NOMO-1 treated with dmso at 0.1 percent for 144 hours (cell line): ENCODE results near the gene ZEB2.
A peak's percentile ranks its signal among the peaks of the same experiment; 100 is the strongest.

Experiments
- DNase-seq: peaks from one replicate; lab custom pipeline; 2025; ENCODE audit not compliant: unreplicated experiment; lab: John Stamatoyannopoulos, UW

Gene ZEB2

DNA sequence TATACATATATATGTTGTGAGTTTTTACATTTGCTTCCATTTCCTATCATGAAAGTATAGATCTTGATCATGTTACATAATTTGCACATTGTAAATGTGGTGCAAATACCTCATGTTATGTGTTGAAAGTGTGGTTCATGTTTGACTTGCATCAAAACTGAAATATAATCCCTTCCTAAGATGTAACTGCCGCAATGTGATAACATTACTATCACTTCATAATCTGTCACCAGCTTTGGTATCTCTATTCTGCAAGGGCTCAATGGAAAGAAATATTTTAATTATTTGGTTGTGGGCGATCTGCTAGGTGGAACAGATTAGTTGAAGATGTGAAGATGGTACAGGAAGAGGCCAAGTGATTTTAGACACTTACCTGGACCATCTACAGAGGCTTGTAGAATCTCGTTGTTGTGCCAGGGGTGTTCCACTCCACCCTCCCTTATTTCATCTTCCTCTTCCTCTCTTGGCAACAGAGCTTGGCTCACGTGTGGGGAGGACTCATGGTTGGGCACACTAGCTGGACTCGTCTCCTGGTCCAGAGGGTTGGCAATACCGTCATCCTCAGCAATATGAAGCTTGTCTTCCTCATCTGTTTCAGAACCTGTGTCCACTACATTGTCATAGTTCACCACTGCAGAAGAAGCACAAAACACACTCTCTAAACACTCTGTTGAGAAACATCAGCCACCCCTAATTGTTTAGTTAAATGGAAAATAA lies 90.4 kb downstream of the ZEB2 start:
- no peak for DNase-seq

DNA sequence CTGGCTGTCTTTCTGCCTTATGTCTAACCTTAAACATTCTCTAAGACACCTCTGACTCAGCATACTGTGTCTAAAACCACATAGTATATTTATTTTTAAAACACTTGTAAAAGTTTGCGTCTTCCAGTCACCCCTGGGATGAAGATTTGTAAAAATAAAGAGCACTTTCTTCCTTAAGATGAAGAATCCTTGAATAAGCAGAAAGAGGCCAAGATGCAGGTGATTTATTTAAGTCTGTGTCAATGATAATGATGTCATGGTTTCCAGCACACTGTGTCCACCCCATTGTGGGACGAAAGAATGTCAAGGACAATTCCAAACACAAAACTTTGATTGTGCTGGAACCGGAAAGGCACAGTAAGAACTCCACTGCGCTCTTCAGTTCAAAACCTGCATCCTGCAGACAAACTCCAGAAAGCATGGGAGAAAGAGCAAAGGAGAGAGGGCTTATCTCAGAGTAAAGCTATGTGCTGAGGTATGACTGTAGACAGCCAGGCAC lies 92.9 kb downstream of the ZEB2 start:
- no peak for DNase-seq

DNA sequence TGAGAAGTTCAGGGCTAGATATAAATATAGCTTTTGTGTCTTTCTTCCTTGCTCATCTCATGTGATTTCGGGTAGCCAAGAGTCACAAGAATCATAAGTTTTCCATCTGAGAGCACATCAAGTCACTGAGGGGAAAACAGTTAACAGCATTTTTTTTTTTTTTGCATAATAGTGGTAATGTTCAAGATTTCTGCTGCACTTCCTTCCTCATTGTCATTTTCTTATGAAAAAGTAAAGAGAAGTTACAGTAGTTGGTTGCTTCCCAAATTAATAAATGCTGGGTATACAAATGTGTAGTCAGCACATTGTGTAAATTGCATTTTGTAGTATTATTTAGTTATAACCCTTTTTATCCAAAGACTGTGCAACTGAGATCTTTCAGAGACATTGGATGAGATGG lies 93.6 kb downstream of the ZEB2 start:
- peak; percentile 9 for DNase-seq

DNA sequence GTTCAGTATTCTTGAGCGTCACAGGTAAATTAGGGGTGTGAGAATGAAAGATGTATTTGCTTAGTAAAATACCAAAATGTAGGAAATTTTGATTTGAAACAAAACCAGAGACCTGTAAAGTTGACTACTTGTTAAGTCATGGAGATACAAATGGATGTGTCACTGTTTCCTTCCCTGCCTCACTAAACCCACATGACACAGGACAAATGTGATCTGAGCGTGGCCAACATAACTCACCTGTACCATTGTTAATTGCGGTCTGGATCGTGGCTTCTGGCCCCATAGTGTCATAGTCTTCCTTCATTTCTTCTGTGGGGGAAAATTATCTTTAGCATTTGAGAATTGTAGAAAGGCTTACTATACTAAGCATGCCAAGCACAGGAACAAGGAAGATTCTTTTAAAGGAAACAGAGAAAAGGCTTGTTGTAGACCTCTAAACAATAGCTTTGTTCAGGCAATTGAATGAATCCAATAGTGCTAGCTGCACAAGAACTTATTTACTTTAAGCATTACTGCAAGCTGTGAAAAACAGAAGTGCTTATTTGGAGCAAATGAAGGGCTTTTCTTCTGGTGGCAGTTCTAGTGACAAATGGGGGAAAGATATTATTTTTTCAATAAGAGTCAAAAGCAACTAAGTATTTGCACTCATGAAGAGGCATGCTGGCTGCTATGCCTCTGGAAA lies 95.2 kb downstream of the ZEB2 start:
- no peak for DNase-seq

DNA sequence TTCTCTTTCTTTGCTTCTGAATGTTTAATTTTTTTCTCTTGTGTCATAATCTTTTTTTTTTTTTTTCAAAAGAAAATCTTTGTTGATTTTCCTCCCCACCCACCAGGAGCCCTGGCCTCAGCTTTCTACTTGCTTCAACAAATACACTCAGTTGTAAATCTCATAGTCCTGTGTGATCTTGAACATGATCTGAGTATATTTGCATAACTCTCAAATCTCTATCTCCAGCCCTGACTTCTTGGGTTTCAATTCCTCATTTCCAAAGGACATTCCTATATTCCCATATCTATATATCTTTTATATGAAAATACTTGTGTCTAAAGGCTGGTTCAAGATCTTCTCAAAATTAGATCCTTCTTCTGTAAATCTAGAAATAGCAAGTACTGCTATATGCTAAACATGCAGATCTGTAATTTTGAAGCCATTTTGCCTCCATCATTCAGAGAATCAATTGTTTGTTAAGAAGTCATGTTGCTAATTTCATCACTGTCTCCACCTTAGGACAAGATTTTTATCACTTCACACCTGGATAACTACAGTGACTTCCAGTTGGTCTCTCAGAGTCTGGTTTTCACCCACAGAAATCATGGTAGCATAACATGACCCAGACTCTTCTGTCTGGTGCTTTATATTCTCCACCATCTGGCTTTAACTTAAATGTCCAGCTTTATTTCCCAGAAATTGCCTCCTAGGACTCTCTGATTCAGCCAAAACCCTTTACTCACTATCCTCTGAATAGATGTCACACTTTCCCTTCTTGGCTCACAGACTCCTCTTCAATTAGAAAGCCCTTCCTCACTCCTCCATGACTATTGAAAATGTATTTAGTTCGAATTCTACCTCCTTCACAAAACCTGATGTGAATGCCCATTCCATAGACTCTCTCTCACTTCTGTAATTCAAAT lies 98.1 kb downstream of the ZEB2 start:
- no peak for DNase-seq

DNA sequence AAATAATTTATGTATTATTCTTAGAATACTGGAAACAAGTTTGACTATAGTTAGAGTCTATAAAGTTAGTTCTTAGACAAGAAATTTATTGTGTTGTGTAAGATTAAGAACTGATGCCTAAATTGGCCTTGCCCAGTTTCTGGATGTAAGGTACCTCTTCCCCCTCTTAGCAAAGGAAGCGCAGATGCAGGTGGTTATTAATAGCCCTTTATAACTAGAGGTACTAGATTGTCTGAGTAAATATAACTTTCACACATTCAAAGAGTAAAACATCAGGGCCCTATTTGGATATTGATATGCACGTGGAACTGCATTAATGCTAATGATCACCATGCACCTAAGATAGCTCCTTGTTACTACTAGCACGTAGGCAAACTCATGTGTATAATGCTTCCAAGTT lies 100.7 kb downstream of the ZEB2 start:
- no peak for DNase-seq

DNA sequence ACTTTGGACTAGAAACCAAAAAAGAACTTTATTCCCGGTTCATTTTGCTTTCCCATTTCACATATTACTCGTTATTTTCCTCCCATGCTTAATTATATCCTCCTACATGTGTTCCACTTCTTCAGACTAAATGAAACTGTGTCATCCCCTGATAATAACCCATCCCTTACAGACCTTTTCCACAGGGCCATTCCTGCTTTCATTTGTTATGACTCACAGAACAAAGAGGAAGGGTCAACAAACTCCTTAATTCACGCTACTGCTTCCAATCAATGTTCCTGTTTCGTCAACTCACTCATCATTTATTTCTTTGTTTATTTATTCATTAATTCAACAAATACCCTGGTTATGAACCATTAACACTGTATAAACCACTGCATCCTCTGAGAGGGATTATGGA lies 104.5 kb downstream of the ZEB2 start:
- DNase-seq = no peak

DNA sequence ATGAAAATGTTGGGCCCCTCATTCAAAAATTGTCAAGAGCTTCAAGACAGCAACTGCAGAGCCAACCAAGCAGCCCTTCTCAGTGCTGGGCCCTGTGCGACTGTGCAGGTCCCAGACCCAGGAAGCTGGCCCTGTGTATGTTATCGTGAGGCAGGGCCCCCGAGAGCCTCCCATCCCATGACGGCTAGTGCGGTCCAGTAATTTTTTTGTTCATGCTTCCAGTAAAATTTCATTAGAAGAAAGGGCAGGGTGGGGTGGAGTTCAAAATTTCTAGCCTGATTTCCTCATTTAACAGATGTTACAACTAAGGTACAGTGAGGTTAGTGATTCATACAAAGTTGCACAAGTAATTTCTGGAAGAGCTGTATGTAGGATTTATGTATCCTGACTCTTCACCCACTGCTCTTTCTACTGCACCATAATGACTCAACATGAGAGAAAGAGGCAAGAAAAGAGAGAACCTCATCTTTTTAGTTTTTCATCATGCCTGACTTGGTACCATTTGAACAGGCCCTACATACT lies 105.5 kb downstream of the ZEB2 start:
- DNase-seq = peak; percentile 86

DNA sequence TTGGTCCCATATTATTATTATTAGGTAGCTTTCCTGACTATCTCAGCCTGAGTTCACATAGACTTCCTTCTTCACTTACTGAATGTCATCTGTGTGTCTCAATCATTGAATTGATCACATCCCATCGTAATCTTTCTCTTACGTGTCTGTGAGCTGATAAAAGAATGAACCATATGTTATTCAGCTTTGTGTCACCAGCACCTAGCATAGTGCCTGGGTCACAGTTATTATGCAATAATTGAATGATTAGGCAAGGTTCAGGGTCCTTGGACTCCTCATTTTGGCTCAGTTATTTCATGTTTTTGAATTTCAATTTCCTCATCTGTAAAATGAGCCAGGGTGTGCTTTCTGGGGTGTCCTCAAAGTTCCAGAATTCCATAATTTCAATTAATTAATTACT lies 107.2 kb downstream of the ZEB2 start:
- DNase-seq = peak; percentile 33

DNA sequence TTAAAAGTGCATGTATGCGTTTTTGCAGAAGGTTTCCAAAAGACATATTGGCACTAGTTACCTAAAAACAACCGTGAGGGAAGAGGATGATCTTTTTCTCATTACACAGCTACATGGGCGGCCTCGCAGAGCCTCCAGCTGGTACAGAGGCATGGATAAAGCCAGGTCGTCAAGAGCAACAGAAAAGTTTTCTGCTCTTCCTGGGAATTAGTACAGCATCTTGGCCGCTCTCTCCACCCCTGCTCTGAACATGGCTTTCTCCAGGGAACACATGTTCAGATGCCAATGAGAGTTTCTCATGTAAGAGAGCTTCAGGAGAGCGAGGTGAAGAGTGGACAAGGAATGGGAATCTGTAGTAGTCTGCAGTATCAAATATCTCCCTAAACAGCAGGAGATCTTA lies 108.4 kb downstream of the ZEB2 start:
- no peak for DNase-seq

DNA sequence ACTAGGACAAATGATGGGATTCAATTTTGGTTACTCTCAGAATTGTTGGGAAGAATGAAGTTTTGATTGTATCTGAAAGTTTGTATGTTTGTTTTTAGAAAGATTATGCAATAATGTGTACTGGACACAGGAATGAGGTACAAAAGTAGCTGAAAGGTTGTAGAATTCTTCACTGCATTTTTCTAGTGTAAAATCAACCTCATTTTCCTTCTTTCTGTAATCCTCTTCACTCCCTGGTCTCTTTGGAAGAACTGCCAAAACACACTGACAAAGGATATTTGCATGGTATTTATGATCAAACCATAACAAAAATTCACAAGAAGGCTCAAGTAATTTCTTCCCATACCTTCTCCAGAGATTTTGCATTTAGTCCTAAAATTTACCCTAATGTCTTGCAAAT lies 110.7 kb downstream of the ZEB2 start:
- DNase-seq = no peak

DNA sequence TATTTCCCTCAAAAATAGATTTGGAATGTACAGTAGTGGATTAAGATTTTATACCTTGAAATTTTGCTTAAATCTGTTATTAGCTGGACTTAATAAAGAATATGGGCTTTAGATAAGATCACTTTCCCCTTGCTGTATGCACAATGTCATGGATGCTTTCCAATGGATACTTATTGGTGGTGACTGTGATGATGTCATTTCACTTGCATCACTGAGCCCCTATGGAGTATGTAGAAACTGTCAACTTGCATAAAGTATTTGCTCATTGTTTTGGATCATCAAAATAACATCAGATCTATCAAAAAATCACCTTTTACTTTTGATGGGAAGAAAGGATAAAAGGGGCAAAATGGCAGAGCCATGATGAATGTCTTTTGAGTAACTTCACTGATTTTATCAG lies 112.7 kb downstream of the ZEB2 start:
- no peak for DNase-seq

DNA sequence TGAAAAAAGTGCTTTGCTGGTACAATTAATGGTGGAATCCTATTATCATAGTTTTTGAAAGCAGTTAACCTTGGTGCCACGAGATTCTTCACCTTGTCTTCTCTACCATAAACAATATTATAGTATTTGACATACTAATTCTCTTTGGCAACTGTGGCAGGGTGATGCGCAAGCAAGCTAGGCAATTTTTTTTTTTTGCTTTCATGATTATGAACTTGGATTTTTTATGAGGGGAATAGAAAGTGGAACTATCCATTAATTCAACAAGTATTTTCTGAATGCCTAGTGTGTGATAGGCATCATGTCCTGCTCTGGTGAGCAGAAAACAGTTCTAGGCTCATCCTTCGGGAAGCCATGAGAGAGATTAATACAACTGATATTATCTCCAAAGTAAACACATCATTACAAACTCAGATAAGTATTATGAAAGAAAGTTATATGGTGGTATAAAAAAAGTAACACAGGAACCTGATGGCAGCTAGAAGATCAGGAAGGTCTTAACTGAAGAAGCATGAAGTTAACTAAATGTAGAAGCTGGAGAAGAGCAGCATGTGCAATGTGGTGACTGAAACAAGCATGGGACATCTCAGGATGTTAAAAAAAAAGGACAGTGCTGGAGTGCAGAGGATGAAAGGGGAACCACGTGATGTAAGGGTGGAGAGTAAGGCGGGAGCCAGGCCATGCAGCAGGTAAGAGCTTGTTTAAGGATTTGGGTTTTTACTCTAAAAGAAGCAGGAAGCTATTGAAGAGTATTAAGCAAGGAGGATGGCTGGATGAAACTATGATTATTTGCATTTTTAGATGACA lies 113.7 kb downstream of the ZEB2 start:
- DNase-seq = no peak

DNA sequence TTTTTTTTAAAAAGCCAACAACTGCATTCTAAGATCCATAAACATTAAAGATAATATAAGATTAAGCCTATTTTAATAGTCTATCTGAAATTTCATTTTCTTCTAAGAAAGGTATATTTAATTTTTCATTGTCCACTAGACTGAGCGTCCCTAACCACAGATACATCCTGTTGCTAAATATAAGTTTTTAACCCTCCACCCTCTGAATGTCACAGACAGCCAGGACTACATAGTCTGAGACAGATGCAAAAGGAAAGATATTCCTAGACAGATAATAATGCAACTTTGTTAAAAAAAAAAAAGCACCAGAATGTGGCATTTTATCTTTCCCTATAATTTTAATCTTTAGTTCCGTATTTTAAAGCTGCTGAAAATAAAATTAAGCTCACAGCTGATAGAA lies 114.6 kb downstream of the ZEB2 start:
- no peak for DNase-seq

DNA sequence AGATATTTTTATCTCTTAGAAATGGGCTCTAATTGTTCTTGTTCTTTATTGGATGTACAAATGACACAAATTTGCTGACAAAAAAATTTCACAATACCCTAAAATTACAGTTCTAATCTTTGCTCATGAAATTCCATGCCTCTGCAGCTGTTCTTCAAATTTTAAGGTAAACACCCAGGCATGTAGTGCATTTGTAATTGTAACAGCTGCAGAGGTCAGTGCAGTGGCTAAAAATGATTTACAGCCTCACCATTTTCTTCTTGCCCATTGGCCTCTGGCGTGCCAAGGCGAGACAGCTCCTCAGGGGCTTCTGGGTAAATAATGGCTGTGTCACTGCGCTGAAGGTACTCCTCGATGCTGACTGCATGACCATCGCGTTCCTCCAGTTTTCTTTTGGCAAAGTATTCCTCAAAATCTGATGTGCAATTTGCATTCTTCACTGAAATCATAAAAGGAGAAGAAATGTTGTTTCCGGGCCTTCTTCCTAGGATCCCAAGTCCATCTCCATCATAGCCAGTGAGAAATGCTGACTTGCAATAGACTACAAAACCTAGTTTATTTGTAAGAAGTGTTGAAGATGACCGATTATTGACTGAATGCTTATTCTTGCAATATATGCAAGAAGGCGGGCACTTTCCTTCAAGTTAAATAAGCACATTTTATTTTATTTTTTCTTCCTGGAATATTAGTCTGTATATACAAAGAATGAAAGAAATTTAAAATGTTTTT lies 115.2 kb downstream of the ZEB2 start:
- no peak for DNase-seq

DNA sequence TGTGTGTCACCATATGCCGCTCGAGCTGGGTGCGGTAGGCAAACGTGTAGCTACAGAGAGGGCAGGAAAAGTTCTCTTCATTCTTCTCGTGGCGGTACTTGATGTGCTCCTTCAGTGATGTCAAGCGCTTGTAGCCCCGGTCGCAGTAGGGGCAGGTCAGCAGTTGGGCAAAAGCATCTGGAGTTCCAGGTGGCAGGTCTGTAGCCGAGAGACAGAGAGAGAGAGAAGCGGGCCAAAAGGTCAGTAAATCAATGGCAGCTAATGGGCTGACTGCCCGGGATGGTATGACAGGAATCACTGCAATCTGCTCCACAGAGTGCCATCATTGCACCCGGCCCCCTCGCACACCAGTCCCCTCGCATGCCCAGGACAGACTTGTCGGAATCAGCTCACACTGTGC lies 116.0 kb downstream of the ZEB2 start:
- DNase-seq = no peak

DNA sequence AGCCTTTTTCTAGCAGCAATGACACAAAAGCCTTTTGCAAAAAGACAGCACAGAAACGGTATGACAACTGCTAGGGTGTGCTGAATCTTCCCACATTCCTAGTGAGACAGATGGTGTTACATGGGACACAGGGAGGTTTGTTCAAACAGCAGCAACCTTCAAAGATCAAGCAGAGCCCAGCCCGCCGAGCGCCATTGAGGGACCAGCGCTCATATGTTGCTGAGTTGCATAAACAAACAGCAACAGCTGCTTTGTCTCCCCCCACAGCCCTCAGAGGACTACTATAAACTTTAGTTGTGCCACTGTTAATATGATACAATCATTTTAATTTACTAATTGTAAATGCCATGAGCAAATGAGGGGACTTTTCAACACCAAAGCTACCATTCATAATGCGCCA lies 117.7 kb downstream of the ZEB2 start:
- no peak for DNase-seq

DNA sequence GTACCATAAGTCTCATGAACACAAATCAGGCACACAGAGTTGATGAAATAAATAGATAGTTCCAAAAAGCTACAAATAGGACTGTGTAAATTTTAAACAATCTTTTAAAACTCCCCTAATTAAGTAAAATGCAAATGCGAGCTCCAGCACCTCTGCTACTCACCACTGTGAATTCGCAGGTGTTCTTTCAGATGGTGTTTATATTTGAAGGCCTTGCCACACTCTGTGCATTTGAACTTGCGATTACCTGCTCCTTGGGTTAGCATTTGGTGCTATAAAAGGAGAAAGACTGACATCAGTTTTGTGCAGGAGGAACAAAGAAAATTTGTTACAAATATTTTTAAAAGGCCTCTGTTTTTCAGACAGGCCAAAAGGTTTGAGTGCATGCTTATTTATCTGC lies 118.9 kb downstream of the ZEB2 start:
- no peak for DNase-seq

DNA sequence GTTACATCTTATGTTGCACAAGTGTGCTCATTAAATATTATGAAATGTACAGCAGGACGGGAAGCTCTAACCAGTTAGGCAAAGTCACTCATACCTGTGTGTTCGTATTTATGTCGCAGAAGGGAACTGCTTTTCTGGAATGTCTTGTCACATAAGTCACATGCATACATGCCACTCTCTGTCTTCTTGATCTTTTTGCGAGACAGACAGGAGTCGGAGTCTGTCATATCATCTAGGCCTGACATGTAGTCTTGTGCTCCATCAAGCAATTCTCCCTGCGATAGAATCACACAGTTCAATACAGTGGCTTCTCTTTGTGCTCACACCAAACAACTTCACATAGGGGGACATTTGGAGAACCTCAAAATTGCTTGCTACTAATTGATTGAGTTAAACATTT lies 123.6 kb downstream of the ZEB2 start:
- DNase-seq = no peak

DNA sequence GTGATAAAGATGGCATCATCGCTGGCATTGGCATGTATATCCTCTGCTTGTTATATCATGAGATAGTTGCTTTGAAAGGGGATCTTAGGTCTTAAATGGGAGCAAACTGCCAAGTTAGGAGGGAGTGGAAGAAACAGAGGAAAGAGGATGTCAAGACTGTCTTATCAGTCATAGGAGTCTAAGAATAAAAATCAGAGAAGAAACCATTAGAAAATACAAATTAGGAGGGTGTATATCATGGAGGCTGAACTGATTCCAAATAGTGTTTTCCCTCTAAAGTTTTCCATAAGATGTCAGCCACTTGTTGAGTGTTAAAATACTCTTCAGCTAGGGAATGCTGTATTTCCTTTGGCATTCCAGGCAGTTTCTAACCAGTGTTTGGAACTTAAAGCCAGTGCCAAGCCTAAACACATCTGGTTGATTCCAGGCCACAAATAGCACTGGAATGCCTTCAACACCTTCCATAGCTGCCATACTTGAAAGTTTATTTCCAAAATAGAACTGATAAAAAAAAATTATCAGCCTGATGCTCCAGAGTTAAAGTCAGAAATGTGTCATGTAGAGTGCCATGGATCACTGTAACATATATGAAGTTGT lies 129.4 kb downstream of the ZEB2 start:
- DNase-seq = no peak
